Dendritic cell treated with granulocyte-macrophage colony-stimulating factor and Interleukin-4, amounts not matched to agents 40 ng/mL and 50 ng/mL, for 4 days (primary cell): ENCODE measurements around the gene CBY2.

Experiments
- H3K27ac Mint-ChIP-seq: one replicate; pipeline ENCODE4 v1.8.0; 2022; ENCODE audit warnings: mild to moderate bottlenecking, mixed read lengths
- H3K27me3 Mint-ChIP-seq: one replicate; pipeline ENCODE4 v1.8.0; 2022; ENCODE audit warnings: mild to moderate bottlenecking, mixed read lengths
- H3K36me3 Mint-ChIP-seq: one replicate; pipeline ENCODE4 v1.8.0; 2022; ENCODE audit warnings: low read depth, mixed read lengths
- H3K4me1 Mint-ChIP-seq: one replicate; pipeline ENCODE4 v1.8.0; 2022; ENCODE audit warnings: low read depth, mixed read lengths
- H3K4me3 Mint-ChIP-seq: one replicate; pipeline ENCODE4 v1.8.0; 2022; ENCODE audit warnings: mild to moderate bottlenecking, moderate library complexity, mixed read lengths
- H3K9me3 Mint-ChIP-seq: one replicate; pipeline ENCODE4 v1.8.0; 2022; ENCODE audit warnings: mixed read lengths
- intact Hi-C: fragments of 100-400 bp; cut with micrococcal nuclease; formaldehyde crosslinking; loops from one replicate; pipeline ENCODE4 v1.15.0; 2022

Gene CBY2

GRCh38 chr13:45713106-45713690 is 11.1 kb downstream of the CBY2 start:
- no peaks in the 10 kb centered on the region for H3K4me1 Mint-ChIP-seq
- no peak overlapping the region for H3K4me3 Mint-ChIP-seq
- H3K36me3 Mint-ChIP-seq: no peaks in the 10 kb centered on the region
- no peak overlapping the region for H3K27ac Mint-ChIP-seq
- H3K27me3 Mint-ChIP-seq: no peaks in the 10 kb centered on the region
- no peaks in the 10 kb centered on the region for H3K9me3 Mint-ChIP-seq
- intact Hi-C loops: no loop called here

- Mint-ChIP-seq H3K9me3 (no peaks in the 10 kb centered on the region), H3K27me3 (no peaks in the 10 kb centered on the region), H3K4me1 (no peaks in the 10 kb centered on the region), H3K4me3 (no peak overlapping the region), H3K36me3 (no peaks in the 10 kb centered on the region), H3K27ac (no peak overlapping the region)
- intact Hi-C loops: no loop called here
These were observed 11.6 kb downstream of the CBY2 start for GRCh38 chr13:45713721-45714120.

- Mint-ChIP-seq H3K27me3 (no peaks in the 10 kb centered on the region), H3K9me3 (no peaks in the 10 kb centered on the region), H3K4me1 (no peaks in the 10 kb centered on the region), H3K27ac (no peak overlapping the region), H3K36me3 (no peaks in the 10 kb centered on the region), H3K4me3 (no peak overlapping the region)
- intact Hi-C loops: no loop called here
These were observed 12.1 kb downstream of the CBY2 start for GRCh38 chr13:45714170-45714569.

GRCh38 chr13:45715351-45715750 is 13.2 kb downstream of the CBY2 start:
- Mint-ChIP-seq H3K27me3 (no peaks in the 10 kb centered on the region), H3K36me3 (no peaks in the 10 kb centered on the region), H3K4me1 (no peaks in the 10 kb centered on the region), H3K4me3 (no peak overlapping the region), H3K27ac (no peak overlapping the region), H3K9me3 (no peaks in the 10 kb centered on the region)
- intact Hi-C loops: loop anchor here (5.0 kb wide), 1 partner anchor 203 kb away; no protein-coding TSS in a partner anchor

- H3K27me3 Mint-ChIP-seq: no peaks in the 10 kb centered on the region
- intact Hi-C loops: loop anchor here (5.0 kb wide), 1 partner anchor 205 kb away; no protein-coding TSS in a partner anchor
- H3K27ac Mint-ChIP-seq: no peak overlapping the region
- H3K4me3 Mint-ChIP-seq: no peak overlapping the region
- H3K9me3 Mint-ChIP-seq: no peaks in the 10 kb centered on the region
- H3K4me1 Mint-ChIP-seq: no peaks in the 10 kb centered on the region
- H3K36me3 Mint-ChIP-seq: no peaks in the 10 kb centered on the region
These were observed 15.2 kb downstream of the CBY2 start for GRCh38 chr13:45717349-45717748.

GRCh38 chr13:45718063-45718462 is 15.9 kb downstream of the CBY2 start:
- H3K9me3 Mint-ChIP-seq: no peaks in the 10 kb centered on the region
- no peaks in the 10 kb centered on the region for H3K27me3 Mint-ChIP-seq
- H3K27ac Mint-ChIP-seq: no peak overlapping the region
- H3K4me1 Mint-ChIP-seq: no peaks in the 10 kb centered on the region
- intact Hi-C loops: loop anchor here (5.0 kb wide), 1 partner anchor 206 kb away; no protein-coding TSS in a partner anchor
- H3K36me3 Mint-ChIP-seq: no peaks in the 10 kb centered on the region
- no peak overlapping the region for H3K4me3 Mint-ChIP-seq

- Mint-ChIP-seq H3K4me1 (no peaks in the 10 kb centered on the region), H3K9me3 (no peaks in the 10 kb centered on the region), H3K27ac (no peak overlapping the region), H3K27me3 (no peaks in the 10 kb centered on the region), H3K4me3 (no peak overlapping the region), H3K36me3 (no peaks in the 10 kb centered on the region)
- intact Hi-C loops: loop anchor here (1.0 to 5.0 kb wide), 2 partner anchors 96 to 207 kb away; no protein-coding TSS in a partner anchor
These were observed 16.9 kb downstream of the CBY2 start for GRCh38 chr13:45718992-45719391.

GRCh38 chr13:45721203-45721731 is 19.1 kb downstream of the CBY2 start:
- no peaks in the 10 kb centered on the region for H3K9me3 Mint-ChIP-seq
- H3K27me3 Mint-ChIP-seq: no peaks in the 10 kb centered on the region
- H3K27ac Mint-ChIP-seq: no peak overlapping the region
- H3K4me3 Mint-ChIP-seq: no peak overlapping the region
- no peaks in the 10 kb centered on the region for H3K36me3 Mint-ChIP-seq
- no peaks in the 10 kb centered on the region for H3K4me1 Mint-ChIP-seq
- intact Hi-C loops: no loop called here

- Mint-ChIP-seq H3K36me3 (no peaks in the 10 kb centered on the region), H3K4me1 (no peaks in the 10 kb centered on the region), H3K9me3 (no peaks in the 10 kb centered on the region), H3K27ac (no peak overlapping the region), H3K4me3 (no peak overlapping the region), H3K27me3 (no peaks in the 10 kb centered on the region)
- intact Hi-C loops: no loop called here
These were observed 21.7 kb downstream of the CBY2 start for GRCh38 chr13:45723798-45724197.

GRCh38 chr13:45728759-45729158 is 26.6 kb downstream of the CBY2 start:
- H3K9me3 Mint-ChIP-seq: no peaks in the 10 kb centered on the region
- no peak overlapping the region for H3K4me3 Mint-ChIP-seq
- peaks cover 2% of the 10 kb centered on the region for H3K27me3 Mint-ChIP-seq
- H3K36me3 Mint-ChIP-seq: no peaks in the 10 kb centered on the region
- H3K4me1 Mint-ChIP-seq: no peaks in the 10 kb centered on the region
- intact Hi-C loops: no loop called here
- no peak overlapping the region for H3K27ac Mint-ChIP-seq

- Mint-ChIP-seq H3K4me3 (no peak overlapping the region), H3K36me3 (no peaks in the 10 kb centered on the region), H3K4me1 (no peaks in the 10 kb centered on the region), H3K27ac (no peak overlapping the region), H3K9me3 (no peaks in the 10 kb centered on the region), H3K27me3 (peaks cover 3% of the 10 kb centered on the region)
- intact Hi-C loops: no loop called here
These were observed 29.3 kb downstream of the CBY2 start for GRCh38 chr13:45731455-45731854.

GRCh38 chr13:45732916-45733315 is 30.8 kb downstream of the CBY2 start:
- Mint-ChIP-seq H3K9me3 (no peaks in the 10 kb centered on the region), H3K27ac (no peak overlapping the region), H3K36me3 (no peaks in the 10 kb centered on the region), H3K27me3 (peaks cover 3% of the 10 kb centered on the region), H3K4me1 (no peaks in the 10 kb centered on the region), H3K4me3 (no peak overlapping the region)
- intact Hi-C loops: no loop called here

GRCh38 chr13:45733361-45733760 is 31.2 kb downstream of the CBY2 start:
- peaks cover 3% of the 10 kb centered on the region for H3K27me3 Mint-ChIP-seq
- H3K27ac Mint-ChIP-seq: no peak overlapping the region
- H3K36me3 Mint-ChIP-seq: no peaks in the 10 kb centered on the region
- H3K9me3 Mint-ChIP-seq: no peaks in the 10 kb centered on the region
- intact Hi-C loops: no loop called here
- no peaks in the 10 kb centered on the region for H3K4me1 Mint-ChIP-seq
- no peak overlapping the region for H3K4me3 Mint-ChIP-seq

- H3K27me3 Mint-ChIP-seq: peaks cover 1% of the 10 kb centered on the region
- no peaks in the 10 kb centered on the region for H3K9me3 Mint-ChIP-seq
- no peaks in the 10 kb centered on the region for H3K36me3 Mint-ChIP-seq
- no peak overlapping the region for H3K4me3 Mint-ChIP-seq
- no peak overlapping the region for H3K27ac Mint-ChIP-seq
- H3K4me1 Mint-ChIP-seq: no peaks in the 10 kb centered on the region
- intact Hi-C loops: no loop called here
These were observed 35.5 kb downstream of the CBY2 start for GRCh38 chr13:45737571-45738017.

- intact Hi-C loops: no loop called here
- Mint-ChIP-seq H3K9me3 (no peaks in the 10 kb centered on the region), H3K36me3 (no peaks in the 10 kb centered on the region), H3K27ac (no peak overlapping the region), H3K4me1 (peaks cover 5% of the 10 kb centered on the region), H3K27me3 (peaks cover 3% of the 10 kb centered on the region), H3K4me3 (no peak overlapping the region)
These were observed 40.9 kb downstream of the CBY2 start for GRCh38 chr13:45742985-45743384.
